ENCODE results near the gene RANBP17.

The RANBP17 gene

DNA sequence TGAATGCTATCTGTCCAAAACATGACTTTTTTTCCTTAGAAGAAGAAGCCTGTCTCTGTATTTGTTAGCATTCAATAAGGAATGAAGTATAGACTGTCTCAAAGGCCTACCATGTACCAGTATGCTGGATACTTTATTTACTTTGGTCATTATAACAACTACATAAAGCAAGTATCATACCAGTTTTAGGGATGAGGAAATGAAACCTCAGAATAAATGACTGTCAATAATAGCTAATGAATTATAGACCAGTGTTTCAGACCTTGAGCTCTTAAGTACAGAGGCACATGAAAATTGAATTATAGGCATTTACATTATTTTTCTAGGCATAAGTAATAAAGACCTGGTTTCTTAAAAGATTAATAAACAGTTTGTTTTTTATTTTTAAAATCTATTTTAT, 280.8 kb downstream of the RANBP17 start:
- Histone ChIP-seq H3K4me2 (ENCODE audit: low read length) (no peak overlapping the region), H3K79me2 (no peaks in the 10 kb centered on the region), H3K9ac (no peak overlapping the region), H3K36me3 (ENCODE audit: control insufficient read depth, insufficient read depth, low read length) (no peaks in the 10 kb centered on the region), H3K27me3 (ENCODE audit: control insufficient read depth, insufficient read depth, low read length) (no peaks in the 10 kb centered on the region), H2AFZ (no peak overlapping the region), H3K4me3 (ENCODE audit: low read depth, low read length) (no peak overlapping the region), H3K9me3 (ENCODE audit: control insufficient read depth, low read length) (no peaks in the 10 kb centered on the region), H3K27ac (no peak overlapping the region), H3K4me1 (no peaks in the 10 kb centered on the region)
- TF ChIP-seq, protein P1, sequence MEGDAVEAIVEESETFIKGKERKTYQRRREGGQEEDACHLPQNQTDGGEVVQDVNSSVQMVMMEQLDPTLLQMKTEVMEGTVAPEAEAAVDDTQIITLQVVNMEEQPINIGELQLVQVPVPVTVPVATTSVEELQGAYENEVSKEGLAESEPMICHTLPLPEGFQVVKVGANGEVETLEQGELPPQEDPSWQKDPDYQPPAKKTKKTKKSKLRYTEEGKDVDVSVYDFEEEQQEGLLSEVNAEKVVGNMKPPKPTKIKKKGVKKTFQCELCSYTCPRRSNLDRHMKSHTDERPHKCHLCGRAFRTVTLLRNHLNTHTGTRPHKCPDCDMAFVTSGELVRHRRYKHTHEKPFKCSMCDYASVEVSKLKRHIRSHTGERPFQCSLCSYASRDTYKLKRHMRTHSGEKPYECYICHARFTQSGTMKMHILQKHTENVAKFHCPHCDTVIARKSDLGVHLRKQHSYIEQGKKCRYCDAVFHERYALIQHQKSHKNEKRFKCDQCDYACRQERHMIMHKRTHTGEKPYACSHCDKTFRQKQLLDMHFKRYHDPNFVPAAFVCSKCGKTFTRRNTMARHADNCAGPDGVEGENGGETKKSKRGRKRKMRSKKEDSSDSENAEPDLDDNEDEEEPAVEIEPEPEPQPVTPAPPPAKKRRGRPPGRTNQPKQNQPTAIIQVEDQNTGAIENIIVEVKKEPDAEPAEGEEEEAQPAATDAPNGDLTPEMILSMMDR (IDR thresholded peaks at IDR 0.05) = no peak

DNA sequence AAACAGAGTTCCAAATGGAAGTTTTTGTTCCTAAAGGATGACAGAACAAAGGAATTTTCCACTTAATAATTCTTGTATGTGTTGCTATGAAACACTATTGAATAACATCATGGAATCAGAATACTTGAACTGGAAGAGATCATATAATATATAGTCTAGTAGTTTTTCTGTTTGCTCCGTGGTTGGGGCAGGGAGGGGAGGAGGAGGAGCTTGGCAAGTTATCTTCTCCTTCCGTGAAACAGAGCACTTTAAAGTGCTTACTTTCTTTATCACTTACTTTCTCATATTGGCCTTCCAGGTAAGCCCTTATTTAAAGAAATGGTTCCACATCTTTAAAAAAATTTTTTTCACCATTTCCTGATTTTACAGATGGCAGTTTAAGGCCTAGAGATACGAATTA, 281.4 kb downstream of the RANBP17 start:
- Histone ChIP-seq H3K4me3 (ENCODE audit: low read depth, low read length) (no peak overlapping the region), H3K27ac (no peak overlapping the region), H3K36me3 (ENCODE audit: control insufficient read depth, insufficient read depth, low read length) (no peaks in the 10 kb centered on the region), H2AFZ (no peak overlapping the region), H3K79me2 (no peaks in the 10 kb centered on the region), H3K9ac (no peak overlapping the region), H3K4me2 (ENCODE audit: low read length) (no peak overlapping the region), H3K9me3 (ENCODE audit: control insufficient read depth, low read length) (no peaks in the 10 kb centered on the region), H3K4me1 (no peaks in the 10 kb centered on the region), H3K27me3 (ENCODE audit: control insufficient read depth, insufficient read depth, low read length) (no peaks in the 10 kb centered on the region)
- TF ChIP-seq, protein P1 (IDR thresholded peaks at IDR 0.05) = no peak

DNA sequence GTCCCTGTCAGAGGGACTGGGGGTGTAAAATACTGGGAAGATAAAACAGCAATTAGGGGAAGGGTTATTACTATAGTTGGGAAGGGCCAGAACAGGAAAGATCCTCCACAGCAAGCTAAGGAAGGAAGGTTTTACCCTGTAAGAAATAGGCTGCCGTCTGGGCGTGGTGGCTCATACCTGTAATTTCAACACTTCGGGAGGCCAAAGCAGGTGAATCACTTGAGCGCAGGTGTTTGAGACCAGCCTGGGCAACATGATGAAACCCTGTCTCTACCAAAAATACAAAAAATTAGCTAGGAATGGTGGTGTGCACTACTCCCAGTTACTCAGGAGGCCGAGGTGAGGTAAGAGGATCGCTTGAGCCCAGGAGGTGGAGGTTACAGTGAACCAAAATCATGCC, 282.1 kb downstream of the RANBP17 start:
- Histone ChIP-seq H3K9ac (no peak overlapping the region), H3K27me3 (ENCODE audit: control insufficient read depth, insufficient read depth, low read length) (no peaks in the 10 kb centered on the region), H3K27ac (no peak overlapping the region), H3K4me1 (no peaks in the 10 kb centered on the region), H3K36me3 (ENCODE audit: control insufficient read depth, insufficient read depth, low read length) (no peaks in the 10 kb centered on the region), H2AFZ (no peak overlapping the region), H3K4me2 (ENCODE audit: low read length) (no peak overlapping the region), H3K4me3 (ENCODE audit: low read depth, low read length) (no peak overlapping the region), H3K9me3 (ENCODE audit: control insufficient read depth, low read length) (no peaks in the 10 kb centered on the region), H3K79me2 (no peaks in the 10 kb centered on the region)
- TF ChIP-seq, protein P1 (IDR thresholded peaks at IDR 0.05) = no peak

DNA sequence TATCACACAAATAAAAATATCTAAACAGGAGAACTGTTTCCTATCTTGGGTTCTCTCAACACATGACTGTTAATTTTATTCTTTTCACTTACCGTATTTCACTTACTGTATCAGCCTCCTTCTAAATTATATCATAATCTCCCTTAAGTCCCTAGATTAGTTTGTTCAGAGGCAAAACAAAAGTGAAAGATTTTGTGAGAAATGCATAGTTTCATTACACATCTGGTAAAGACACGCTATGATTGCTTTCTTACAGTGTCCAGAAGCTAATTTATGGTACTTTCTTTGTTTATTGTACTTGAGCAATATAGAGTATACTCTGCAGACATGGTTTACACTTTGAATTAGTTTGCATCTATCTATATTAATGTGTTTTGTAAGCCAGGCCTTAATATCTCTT, 287.5 kb downstream of the RANBP17 start:
- no peak overlapping the region for H3K27ac ChIP-seq
- H2AFZ ChIP-seq = no peak overlapping the region
- H3K9ac ChIP-seq = no peak overlapping the region
- no peak overlapping the region for H3K4me3 ChIP-seq (ENCODE audit: low read depth, low read length)
- H3K4me1 ChIP-seq = no peaks in the 10 kb centered on the region
- H3K9me3 ChIP-seq (ENCODE audit: control insufficient read depth, low read length) = no peaks in the 10 kb centered on the region
- no peaks in the 10 kb centered on the region for H3K79me2 ChIP-seq
- TF ChIP-seq, protein P1 (IDR thresholded peaks at IDR 0.05) = no peak
- H3K4me2 ChIP-seq (ENCODE audit: low read length) = no peak overlapping the region
- H3K36me3 ChIP-seq (ENCODE audit: control insufficient read depth, insufficient read depth, low read length) = no peaks in the 10 kb centered on the region
- no peaks in the 10 kb centered on the region for H3K27me3 ChIP-seq (ENCODE audit: control insufficient read depth, insufficient read depth, low read length)

DNA sequence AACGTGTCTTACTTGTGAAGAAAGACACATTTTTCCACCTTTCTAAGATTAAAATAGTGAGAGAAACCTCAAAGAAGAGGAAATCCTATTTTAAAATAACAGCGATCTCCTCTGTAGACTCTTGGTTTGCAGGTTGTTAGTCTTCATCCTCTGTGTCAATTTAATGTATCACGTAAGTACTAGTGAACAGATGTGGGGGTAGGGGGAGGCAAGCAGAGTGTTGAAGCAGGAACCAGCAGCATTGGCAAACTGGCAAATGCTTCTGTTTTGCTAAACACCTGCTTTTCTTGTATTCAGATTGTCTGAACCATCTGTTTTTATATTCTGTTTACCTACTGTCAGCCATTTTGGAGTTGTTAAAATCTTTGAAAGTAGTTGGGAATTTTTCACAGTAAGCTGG, 288.0 kb downstream of the RANBP17 start:
- TF ChIP-seq, protein P1 (IDR thresholded peaks at IDR 0.05) = no peak
- H3K27ac ChIP-seq = no peak overlapping the region
- H3K36me3 ChIP-seq (ENCODE audit: control insufficient read depth, insufficient read depth, low read length) = no peaks in the 10 kb centered on the region
- no peak overlapping the region for H3K9ac ChIP-seq
- no peaks in the 10 kb centered on the region for H3K4me1 ChIP-seq
- no peak overlapping the region for H3K4me2 ChIP-seq (ENCODE audit: low read length)
- H3K79me2 ChIP-seq = no peaks in the 10 kb centered on the region
- no peaks in the 10 kb centered on the region for H3K27me3 ChIP-seq (ENCODE audit: control insufficient read depth, insufficient read depth, low read length)
- no peak overlapping the region for H3K4me3 ChIP-seq (ENCODE audit: low read depth, low read length)
- no peaks in the 10 kb centered on the region for H3K9me3 ChIP-seq (ENCODE audit: control insufficient read depth, low read length)
- H2AFZ ChIP-seq = no peak overlapping the region
